Type B pancreatic cell (in vitro differentiated cells): ENCODE measurements around the gene RFTN2. TPM values are rescaled to one million over a fixed set of nuclear protein-coding genes. Genes with fewer than 3 reads are reported as not detected.
"Not testable (repeated sequence)": the region's sequence is repeated elsewhere in the genome, so short reads cannot be mapped to it uniquely, and the experiment has no call there.

ENCODE experiments used
- DNase-seq: peaks from one replicate; pipeline ENCODE4 v3.0.0; 2021; ENCODE audit warnings: mixed read lengths; ENCODE audit not compliant: unreplicated experiment; ENCODE audit errors: extremely low spot score
- H3K27ac Mint-ChIP-seq: 2 replicates; pipeline ENCODE4 v1.8.0; 2021; ENCODE audit warnings: mild to moderate bottlenecking, mixed read lengths
- H3K27me3 Mint-ChIP-seq: 2 replicates; pipeline ENCODE4 v1.8.0; 2021; ENCODE audit warnings: mixed read lengths
- H3K36me3 Mint-ChIP-seq: 2 replicates; pipeline ENCODE4 v1.8.0; 2021; ENCODE audit warnings: mixed read lengths
- H3K4me1 Mint-ChIP-seq: one replicate; pipeline ENCODE4 v1.8.0; 2021; ENCODE audit warnings: mixed read lengths; ENCODE audit not compliant: unreplicated experiment
- H3K4me3 Mint-ChIP-seq: 2 replicates; pipeline ENCODE4 v1.8.0; 2021; ENCODE audit warnings: mild to moderate bottlenecking, mixed read lengths
- H3K9me3 Mint-ChIP-seq: 2 replicates; pipeline ENCODE4 v1.8.0; 2021; ENCODE audit warnings: mixed read lengths
- total RNA-seq: library from RNA; stranded (reverse); gene quantifications from 2 replicates; pipeline ENCODE4 v1.2.1, GENCODE V29; 2021; ENCODE audit warnings: low replicate concordance
- TF ChIP-seq, protein P1 (sequence below): fragments of 200-600 bp; sonication (generic); conservative IDR thresholded peaks from 2 replicates; pipeline ENCODE4 v1.5.0; 2021; ENCODE audit warnings: antibody characterized with exemption, mild to moderate bottlenecking

Gene RFTN2
- total RNA-seq, 1 donor from 2014 or later: 14.9 TPM

GRCh38 chr2:197560146-197560665, 115.2 kb downstream of the RFTN2 start:
- Mint-ChIP-seq H3K4me3 (no peak overlapping the region), H3K36me3 (peaks cover 22% of the 10 kb centered on the region), H3K9me3 (peaks cover 4% of the 10 kb centered on the region), H3K4me1 (no peaks in the 10 kb centered on the region), H3K27ac (no peak overlapping the region), H3K27me3 (no peaks in the 10 kb centered on the region)
- TF ChIP-seq, protein P1, sequence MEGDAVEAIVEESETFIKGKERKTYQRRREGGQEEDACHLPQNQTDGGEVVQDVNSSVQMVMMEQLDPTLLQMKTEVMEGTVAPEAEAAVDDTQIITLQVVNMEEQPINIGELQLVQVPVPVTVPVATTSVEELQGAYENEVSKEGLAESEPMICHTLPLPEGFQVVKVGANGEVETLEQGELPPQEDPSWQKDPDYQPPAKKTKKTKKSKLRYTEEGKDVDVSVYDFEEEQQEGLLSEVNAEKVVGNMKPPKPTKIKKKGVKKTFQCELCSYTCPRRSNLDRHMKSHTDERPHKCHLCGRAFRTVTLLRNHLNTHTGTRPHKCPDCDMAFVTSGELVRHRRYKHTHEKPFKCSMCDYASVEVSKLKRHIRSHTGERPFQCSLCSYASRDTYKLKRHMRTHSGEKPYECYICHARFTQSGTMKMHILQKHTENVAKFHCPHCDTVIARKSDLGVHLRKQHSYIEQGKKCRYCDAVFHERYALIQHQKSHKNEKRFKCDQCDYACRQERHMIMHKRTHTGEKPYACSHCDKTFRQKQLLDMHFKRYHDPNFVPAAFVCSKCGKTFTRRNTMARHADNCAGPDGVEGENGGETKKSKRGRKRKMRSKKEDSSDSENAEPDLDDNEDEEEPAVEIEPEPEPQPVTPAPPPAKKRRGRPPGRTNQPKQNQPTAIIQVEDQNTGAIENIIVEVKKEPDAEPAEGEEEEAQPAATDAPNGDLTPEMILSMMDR: no peak
- no peak for DNase-seq

DNA sequence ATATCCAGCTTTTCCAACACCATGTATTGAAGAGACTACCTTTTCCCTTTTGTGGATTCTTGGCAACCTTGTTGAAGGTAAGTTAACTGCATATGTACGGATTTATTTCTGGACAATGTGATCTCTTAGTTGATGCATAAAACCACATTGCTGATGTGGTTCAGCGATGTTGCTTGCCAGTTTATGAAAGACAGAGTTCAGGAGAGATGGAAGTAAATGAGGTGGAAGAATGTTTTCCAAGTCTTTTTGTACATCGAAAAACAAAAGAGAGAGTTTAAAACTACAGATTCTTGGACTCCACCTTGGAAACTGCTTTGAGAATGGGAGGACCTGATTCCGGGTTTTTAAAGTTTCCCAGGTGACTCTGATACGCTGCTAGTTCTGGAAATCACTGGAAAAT, 115.7 kb downstream of the RFTN2 start:
- no peak for DNase-seq
- Mint-ChIP-seq H3K36me3 (peaks cover 22% of the 10 kb centered on the region), H3K9me3 (peaks cover 4% of the 10 kb centered on the region), H3K4me3 (no peak overlapping the region), H3K27me3 (no peaks in the 10 kb centered on the region), H3K4me1 (no peaks in the 10 kb centered on the region), H3K27ac (no peak overlapping the region)
- TF ChIP-seq, protein P1: no peak

DNA sequence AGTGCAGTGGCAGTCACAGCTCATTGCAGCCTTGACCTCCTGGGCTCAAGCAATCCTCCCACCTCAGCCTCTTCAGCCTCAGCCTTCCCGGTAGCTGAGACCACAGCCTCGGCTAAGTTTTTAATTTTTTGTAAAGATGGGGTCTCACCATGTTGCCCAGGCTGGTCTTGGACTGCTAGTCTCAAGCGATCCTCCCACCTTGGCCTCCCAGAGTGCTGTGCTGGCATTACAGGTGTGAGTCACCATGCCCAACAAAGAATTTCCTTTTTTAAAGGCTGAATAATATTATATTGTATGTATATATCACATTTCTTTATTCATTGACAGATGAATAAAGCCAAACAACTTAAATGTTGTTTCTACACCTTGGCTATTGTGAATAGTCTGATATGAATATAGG, 117.0 kb downstream of the RFTN2 start:
- no peak for DNase-seq
- Mint-ChIP-seq H3K27ac (no peak overlapping the region), H3K9me3 (no peaks in the 10 kb centered on the region), H3K4me3 (no peak overlapping the region), H3K4me1 (no peaks in the 10 kb centered on the region), H3K27me3 (no peaks in the 10 kb centered on the region), H3K36me3 (peaks cover 11% of the 10 kb centered on the region)
- TF ChIP-seq, protein P1: no peak

DNA sequence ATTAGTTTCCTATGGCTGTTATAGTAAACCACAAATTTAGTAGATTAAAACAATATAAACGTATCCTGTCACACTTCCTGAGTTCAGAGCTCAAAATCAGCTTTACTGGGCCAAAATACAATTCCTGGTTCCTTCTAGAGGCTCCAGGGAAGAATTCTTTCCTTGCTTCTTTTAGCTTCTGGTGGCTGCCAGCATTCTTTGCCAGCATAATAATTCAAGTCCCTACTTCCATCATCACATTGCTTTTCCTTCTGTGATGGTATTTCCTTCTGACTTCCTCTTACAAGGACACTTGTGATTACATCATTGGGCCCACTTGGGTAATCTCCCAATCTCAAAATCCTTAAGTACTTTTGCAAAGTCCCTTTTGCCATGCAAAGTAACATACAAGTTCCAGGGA, 118.9 kb downstream of the RFTN2 start:
- Mint-ChIP-seq H3K27me3 (no peaks in the 10 kb centered on the region), H3K9me3 (no peaks in the 10 kb centered on the region), H3K4me3 (no peak overlapping the region), H3K4me1 (no peaks in the 10 kb centered on the region), H3K36me3 (peaks cover 11% of the 10 kb centered on the region), H3K27ac (no peak overlapping the region)
- TF ChIP-seq, protein P1: no peak
- DNase-seq: no peak

DNA sequence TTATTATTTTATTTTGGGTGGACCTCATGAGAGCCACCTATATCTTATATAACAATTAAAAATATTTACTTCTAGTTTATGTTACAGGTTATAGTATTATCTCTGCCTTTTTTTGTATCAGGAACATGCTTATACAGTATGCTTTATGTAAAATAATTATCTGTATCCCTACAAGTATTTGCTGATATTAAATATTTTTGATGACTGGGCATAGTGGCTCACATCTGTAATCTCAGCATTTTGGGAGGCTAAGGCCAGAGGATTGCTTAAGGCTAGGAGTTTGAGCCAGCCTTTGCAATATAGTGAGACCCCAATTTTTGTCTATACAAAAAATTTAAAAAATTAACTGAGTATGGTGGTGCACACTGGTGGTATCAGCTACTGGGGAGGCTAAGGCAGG, 119.9 kb downstream of the RFTN2 start:
- Mint-ChIP-seq H3K27me3 (no peaks in the 10 kb centered on the region), H3K4me1 (no peaks in the 10 kb centered on the region), H3K36me3 (peaks cover 11% of the 10 kb centered on the region), H3K9me3 (no peaks in the 10 kb centered on the region), H3K4me3 (no peak overlapping the region), H3K27ac (no peak overlapping the region)
- DNase-seq: no peak
- TF ChIP-seq, protein P1: no peak

DNA sequence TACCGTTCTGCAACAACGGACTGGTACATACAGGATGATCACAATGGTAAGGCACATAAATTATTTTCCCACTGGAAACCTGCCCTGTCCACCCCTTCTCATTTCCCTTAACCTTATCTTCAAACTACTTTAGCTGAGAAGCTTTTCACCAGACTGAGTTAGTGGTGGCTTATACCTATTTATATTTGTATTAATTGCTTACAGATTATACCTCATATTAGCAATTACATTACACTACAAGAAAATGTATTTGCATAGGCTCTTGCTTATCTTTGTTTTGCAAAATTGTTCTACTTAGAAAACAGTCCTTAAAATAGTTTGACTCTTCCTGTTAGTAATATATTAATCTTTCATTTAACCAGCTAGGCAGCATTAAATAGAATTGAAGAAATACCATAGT, 124.1 kb downstream of the RFTN2 start:
- peaks cover 24% of the 10 kb centered on the region for H3K36me3 Mint-ChIP-seq
- DNase-seq, H3K4me3 Mint-ChIP-seq, H3K27me3 Mint-ChIP-seq, H3K9me3 Mint-ChIP-seq, H3K4me1 Mint-ChIP-seq, H3K27ac Mint-ChIP-seq: not testable (repeated sequence)
